ENCODE data around the gene KLK3.

Gene KLK3

GRCh38 chr19:50859849-50860248, 5.1 kb downstream of the KLK3 start:
- Histone ChIP-seq H3K79me2 (ENCODE audit: low read length) (no peaks in the 10 kb centered on the region), H3K4me1 (ENCODE audit: low read length) (no peaks in the 10 kb centered on the region), H3K9me2 (replicated peaks; ENCODE audit: insufficient read depth, low read length) (no peaks in the 10 kb centered on the region), H3K9me3 (replicated peaks; ENCODE audit: insufficient read depth, low read length) (no peaks in the 10 kb centered on the region), H4K20me1 (ENCODE audit: insufficient read depth, low read length) (no peaks in the 10 kb centered on the region), H3K27ac (ENCODE audit: low read length) (no peak overlapping the region), H2AFZ (ENCODE audit: low read length) (no peak overlapping the region), H3K4me2 (ENCODE audit: low read depth, low read length) (no peak overlapping the region), H3F3A (ENCODE audit: insufficient read depth, low read length) (no peaks in the 10 kb centered on the region), H3K4me3 (ENCODE audit: low read length) (no peak overlapping the region), H3K27me3 (replicated peaks; ENCODE audit: insufficient read depth, low read length) (peaks cover 67% of the 10 kb centered on the region), H3K9ac (ENCODE audit: low read length) (no peak overlapping the region), H3K36me3 (replicated peaks; ENCODE audit: insufficient read depth, low read length) (no peaks in the 10 kb centered on the region)
- TF ChIP-seq EZH2 (optimal IDR thresholded peaks at IDR 0.05; ENCODE audit: low read depth, low read length) (no peak), EZH2phosphoT487 (IDR thresholded peaks at IDR 0.05; ENCODE audit: low read length) (no peak), CTCF (IDR thresholded peaks at IDR 0.05; ENCODE audit: low read length) (no peak)
- DNase-seq = no peak

- Histone ChIP-seq H3K79me2 (ENCODE audit: low read length) (no peaks in the 10 kb centered on the region), H3K9me3 (replicated peaks; ENCODE audit: insufficient read depth, low read length) (no peaks in the 10 kb centered on the region), H3K9me2 (replicated peaks; ENCODE audit: insufficient read depth, low read length) (no peaks in the 10 kb centered on the region), H3K27ac (ENCODE audit: low read length) (no peak overlapping the region), H4K20me1 (ENCODE audit: insufficient read depth, low read length) (no peaks in the 10 kb centered on the region), H2AFZ (ENCODE audit: low read length) (no peak overlapping the region), H3F3A (ENCODE audit: insufficient read depth, low read length) (no peaks in the 10 kb centered on the region), H3K9ac (ENCODE audit: low read length) (no peak overlapping the region), H3K36me3 (replicated peaks; ENCODE audit: insufficient read depth, low read length) (no peaks in the 10 kb centered on the region), H3K4me3 (ENCODE audit: low read length) (no peak overlapping the region), H3K4me2 (ENCODE audit: low read depth, low read length) (no peak overlapping the region), H3K27me3 (replicated peaks; ENCODE audit: insufficient read depth, low read length) (peaks cover 73% of the 10 kb centered on the region), H3K4me1 (ENCODE audit: low read length) (no peaks in the 10 kb centered on the region)
- TF ChIP-seq EZH2 (optimal IDR thresholded peaks at IDR 0.05; ENCODE audit: low read depth, low read length) (no peak), EZH2phosphoT487 (IDR thresholded peaks at IDR 0.05; ENCODE audit: low read length) (no peak), CTCF (IDR thresholded peaks at IDR 0.05; ENCODE audit: low read length) (no peak)
- no peak for DNase-seq
Observed at GRCh38 chr19:50861010-50861409, 6.3 kb downstream of the KLK3 start.

GRCh38 chr19:50861496-50862286, 7.0 kb downstream of the KLK3 start:
- no peaks in the 10 kb centered on the region for H3K79me2 ChIP-seq (ENCODE audit: low read length)
- no peaks in the 10 kb centered on the region for H3K9me2 ChIP-seq (replicated peaks; ENCODE audit: insufficient read depth, low read length)
- H3K4me3 ChIP-seq (ENCODE audit: low read length) = no peak overlapping the region
- H3K27ac ChIP-seq (ENCODE audit: low read length) = no peak overlapping the region
- no peak overlapping the region for H3K9ac ChIP-seq (ENCODE audit: low read length)
- no peak for DNase-seq
- H3K9me3 ChIP-seq (replicated peaks; ENCODE audit: insufficient read depth, low read length) = no peaks in the 10 kb centered on the region
- no peaks in the 10 kb centered on the region for H3K4me1 ChIP-seq (ENCODE audit: low read length)
- no peaks in the 10 kb centered on the region for H3F3A ChIP-seq (ENCODE audit: insufficient read depth, low read length)
- no peaks in the 10 kb centered on the region for H3K36me3 ChIP-seq (replicated peaks; ENCODE audit: insufficient read depth, low read length)
- H4K20me1 ChIP-seq (ENCODE audit: insufficient read depth, low read length) = no peaks in the 10 kb centered on the region
- no peak for TF ChIP-seq CTCF (IDR thresholded peaks at IDR 0.05; ENCODE audit: low read length)
- H3K27me3 ChIP-seq (replicated peaks; ENCODE audit: insufficient read depth, low read length) = peaks cover 79% of the 10 kb centered on the region
- no peak overlapping the region for H2AFZ ChIP-seq (ENCODE audit: low read length)
- no peak overlapping the region for H3K4me2 ChIP-seq (ENCODE audit: low read depth, low read length)
